ENCODE measurements around the gene ERICH4.
"Not testable (repeated sequence)": the region's sequence is repeated elsewhere in the genome, so short reads cannot be mapped to it uniquely, and the experiment has no call there.

ERICH4 gene

GRCh38 chr19:41447732-41448332 lies 4.9 kb downstream of the ERICH4 start:
- in situ Hi-C loops (cut with HindIII; ENCODE audit: low pct_unique_long_range_greater_than_20kb, low sequenced_read_pairs) = no loop called here
- TF ChIP-seq JUND (IDR thresholded peaks at IDR 0.05; ENCODE audit: low read depth) = no peak
- no peak for DNase-seq (ENCODE audit: low read depth in 1 of 2, low spot score in 1 of 2)

- peak; percentile 39 to 65 for DNase-seq (ENCODE audit: low read depth in 1 of 2, low spot score in 1 of 2)
- in situ Hi-C loops (cut with HindIII; ENCODE audit: low pct_unique_long_range_greater_than_20kb, low sequenced_read_pairs) = no loop called here
- TF ChIP-seq JUND (IDR thresholded peaks at IDR 0.05; ENCODE audit: low read depth) = no peak
Measured at GRCh38 chr19:41449079-41449864, 6.3 kb downstream of the ERICH4 start.

- DNase-seq (ENCODE audit: low read depth in 1 of 2, low spot score in 1 of 2) = no peak
- in situ Hi-C loops (cut with HindIII; ENCODE audit: low pct_unique_long_range_greater_than_20kb, low sequenced_read_pairs) = no loop called here
- no peak for TF ChIP-seq JUND (IDR thresholded peaks at IDR 0.05; ENCODE audit: low read depth)
Measured at GRCh38 chr19:41449865-41450178, 6.9 kb downstream of the ERICH4 start.

GRCh38 chr19:41452584-41453275 lies 9.8 kb downstream of the ERICH4 start:
- no peak for DNase-seq (ENCODE audit: low read depth in 1 of 2, low spot score in 1 of 2)
- in situ Hi-C loops (cut with HindIII; ENCODE audit: low pct_unique_long_range_greater_than_20kb, low sequenced_read_pairs) = no loop called here

GRCh38 chr19:41455936-41456335 lies 13.0 kb downstream of the ERICH4 start:
- peak in 1 of 2 experiments; percentile 22 for DNase-seq (ENCODE audit: low read depth in 1 of 2, low spot score in 1 of 2)
- TF ChIP-seq JUND (IDR thresholded peaks at IDR 0.05; ENCODE audit: low read depth) = no peak
- in situ Hi-C loops (cut with HindIII; ENCODE audit: low pct_unique_long_range_greater_than_20kb, low sequenced_read_pairs) = no loop called here

More at GRCh38 chr19:41452584-41453275, 9.8 kb downstream of the ERICH4 start:
- no peak for TF ChIP-seq JUND (IDR thresholded peaks at IDR 0.05; ENCODE audit: low read depth)

- no peak; the same call in 1 of the 2 replicates for TF ChIP-seq JUND (IDR thresholded peaks at IDR 0.05; ENCODE audit: low read depth)
- in situ Hi-C loops (cut with HindIII; ENCODE audit: low pct_unique_long_range_greater_than_20kb, low sequenced_read_pairs) = no loop called here
- DNase-seq (ENCODE audit: low read depth in 1 of 2, low spot score in 1 of 2) = peak in 1 of 2 experiments; percentile 47
Measured at GRCh38 chr19:41456342-41456918, 13.5 kb downstream of the ERICH4 start.

- no peak for DNase-seq (ENCODE audit: low read depth in 1 of 2, low spot score in 1 of 2)
- no peak for TF ChIP-seq JUND (IDR thresholded peaks at IDR 0.05; ENCODE audit: low read depth)
- in situ Hi-C loops (cut with HindIII; ENCODE audit: low pct_unique_long_range_greater_than_20kb, low sequenced_read_pairs) = no loop called here
Measured at GRCh38 chr19:41457241-41457640, 14.3 kb downstream of the ERICH4 start.

GRCh38 chr19:41462497-41462896 lies 19.5 kb downstream of the ERICH4 start:
- no peak for TF ChIP-seq JUND (IDR thresholded peaks at IDR 0.05; ENCODE audit: low read depth)
- DNase-seq (ENCODE audit: low read depth in 1 of 2, low spot score in 1 of 2) = no peak
- in situ Hi-C loops (cut with HindIII; ENCODE audit: low pct_unique_long_range_greater_than_20kb, low sequenced_read_pairs) = no loop called here

- in situ Hi-C loops (cut with HindIII; ENCODE audit: low pct_unique_long_range_greater_than_20kb, low sequenced_read_pairs); DNase-seq (ENCODE audit: low read depth in 1 of 2, low spot score in 1 of 2): not testable (repeated sequence)
Measured at GRCh38 chr19:41463257-41464256, 20.6 kb downstream of the ERICH4 start.

- in situ Hi-C loops (cut with HindIII; ENCODE audit: low pct_unique_long_range_greater_than_20kb, low sequenced_read_pairs) = no loop called here
- no peak for DNase-seq (ENCODE audit: low read depth in 1 of 2, low spot score in 1 of 2)
- no peak for TF ChIP-seq JUND (IDR thresholded peaks at IDR 0.05; ENCODE audit: low read depth)
Measured at GRCh38 chr19:41476583-41476982, 33.6 kb downstream of the ERICH4 start.

GRCh38 chr19:41478171-41478570 lies 35.2 kb downstream of the ERICH4 start:
- DNase-seq (ENCODE audit: low read depth in 1 of 2, low spot score in 1 of 2) = no peak
- TF ChIP-seq JUND (IDR thresholded peaks at IDR 0.05; ENCODE audit: low read depth) = no peak
- in situ Hi-C loops (cut with HindIII; ENCODE audit: low pct_unique_long_range_greater_than_20kb, low sequenced_read_pairs) = no loop called here
